ENCODE results near the gene ZEB1. TPM values are rescaled to one million over a fixed set of nuclear protein-coding genes. Genes with fewer than 3 reads are reported as not detected.

The ZEB1 gene
- total RNA-seq, 1 donor from 2014 or later = 38.8 TPM

DNA sequence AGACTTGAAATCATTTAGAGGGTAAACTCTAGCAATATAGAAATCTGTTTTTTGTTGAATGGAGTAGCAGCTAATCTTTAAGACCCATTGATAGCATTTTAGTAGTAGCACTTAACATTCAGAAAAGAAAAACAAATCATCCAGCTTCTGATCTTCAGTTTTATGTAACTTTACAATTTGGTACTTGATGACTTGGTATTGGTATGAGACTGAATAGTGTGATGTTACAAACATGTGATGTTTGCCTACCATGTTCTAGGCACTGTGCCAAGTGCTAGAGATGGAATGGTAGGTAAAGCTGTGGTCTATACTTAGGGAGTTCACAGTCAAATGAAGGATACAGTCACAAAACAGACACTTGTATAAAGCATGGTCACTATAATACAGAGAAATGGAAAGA lies 21.3 kb downstream of the ZEB1 start:
- H3K4me1 Mint-ChIP-seq = peaks cover 11% of the 10 kb centered on the region
- Histone ChIP-seq H3K9ac (no peak overlapping the region), H3K4me1 (peaks cover 30% of the 10 kb centered on the region), H3K79me2 (ENCODE audit: low read depth) (peaks cover 26% of the 10 kb centered on the region), H3K27me3 (peaks cover 6% of the 10 kb centered on the region), H3K4me3 (no peak overlapping the region), H3K9me3 (ENCODE audit: low read depth) (no peaks in the 10 kb centered on the region), H3F3A (ENCODE audit: low read depth) (no peaks in the 10 kb centered on the region), H4K20me1 (ENCODE audit: low read depth) (peaks cover 45% of the 10 kb centered on the region), H3K27ac (no peak overlapping the region), H2AFZ (replicated peaks) (no peak overlapping the region), H3K36me3 (no peaks in the 10 kb centered on the region), H3K4me2 (no peak overlapping the region)
- H3K36me3 Mint-ChIP-seq = peaks cover 2% of the 10 kb centered on the region
- H3K27me3 Mint-ChIP-seq (ENCODE audit: insufficient read depth, low read depth) = no peaks in the 10 kb centered on the region
- DNase-seq (ENCODE audit: low spot score) = no peak
- no peaks in the 10 kb centered on the region for H3K9me3 Mint-ChIP-seq
- H3K27ac Mint-ChIP-seq = no peak overlapping the region
- TF ChIP-seq EZH2 (IDR thresholded peaks at IDR 0.05) (no peak), EZH2phosphoT487 (IDR thresholded peaks at IDR 0.05) (no peak)
- TF ChIP-seq, protein P1, sequence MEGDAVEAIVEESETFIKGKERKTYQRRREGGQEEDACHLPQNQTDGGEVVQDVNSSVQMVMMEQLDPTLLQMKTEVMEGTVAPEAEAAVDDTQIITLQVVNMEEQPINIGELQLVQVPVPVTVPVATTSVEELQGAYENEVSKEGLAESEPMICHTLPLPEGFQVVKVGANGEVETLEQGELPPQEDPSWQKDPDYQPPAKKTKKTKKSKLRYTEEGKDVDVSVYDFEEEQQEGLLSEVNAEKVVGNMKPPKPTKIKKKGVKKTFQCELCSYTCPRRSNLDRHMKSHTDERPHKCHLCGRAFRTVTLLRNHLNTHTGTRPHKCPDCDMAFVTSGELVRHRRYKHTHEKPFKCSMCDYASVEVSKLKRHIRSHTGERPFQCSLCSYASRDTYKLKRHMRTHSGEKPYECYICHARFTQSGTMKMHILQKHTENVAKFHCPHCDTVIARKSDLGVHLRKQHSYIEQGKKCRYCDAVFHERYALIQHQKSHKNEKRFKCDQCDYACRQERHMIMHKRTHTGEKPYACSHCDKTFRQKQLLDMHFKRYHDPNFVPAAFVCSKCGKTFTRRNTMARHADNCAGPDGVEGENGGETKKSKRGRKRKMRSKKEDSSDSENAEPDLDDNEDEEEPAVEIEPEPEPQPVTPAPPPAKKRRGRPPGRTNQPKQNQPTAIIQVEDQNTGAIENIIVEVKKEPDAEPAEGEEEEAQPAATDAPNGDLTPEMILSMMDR (IDR thresholded peaks at IDR 0.05) = no peak
- H3K4me3 Mint-ChIP-seq = no peak overlapping the region

DNA sequence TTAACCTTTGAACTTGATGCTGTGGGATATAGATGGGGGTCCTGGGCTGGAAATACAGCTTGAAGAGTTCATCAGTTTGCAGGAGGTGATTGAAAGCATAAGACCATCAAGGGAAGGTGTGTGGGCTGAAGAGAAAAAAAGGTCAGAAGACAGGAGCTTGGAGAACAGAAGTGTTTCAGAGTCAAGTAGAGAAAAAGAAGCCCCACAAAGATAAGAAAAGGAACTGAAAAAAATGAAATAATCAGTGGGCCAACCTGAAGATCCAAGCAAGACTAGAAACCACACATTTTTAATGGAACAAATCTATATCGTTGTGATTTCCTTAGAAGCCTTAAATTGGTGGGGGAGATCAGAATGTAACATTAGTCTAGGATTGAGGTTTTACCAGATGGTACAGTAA lies 22.5 kb downstream of the ZEB1 start:
- Histone ChIP-seq H3K27ac (no peak overlapping the region), H3K27me3 (no peaks in the 10 kb centered on the region), H3K36me3 (no peaks in the 10 kb centered on the region), H3F3A (ENCODE audit: low read depth) (no peaks in the 10 kb centered on the region), H3K4me2 (no peak overlapping the region), H3K79me2 (ENCODE audit: low read depth) (peaks cover 30% of the 10 kb centered on the region), H3K4me1 (peaks cover 37% of the 10 kb centered on the region), H4K20me1 (ENCODE audit: low read depth) (peaks cover 43% of the 10 kb centered on the region), H2AFZ (replicated peaks) (no peak overlapping the region), H3K4me3 (no peak overlapping the region), H3K9ac (no peak overlapping the region), H3K9me3 (ENCODE audit: low read depth) (no peaks in the 10 kb centered on the region)
- Mint-ChIP-seq H3K36me3 (peaks cover 2% of the 10 kb centered on the region), H3K4me1 (peaks cover 11% of the 10 kb centered on the region), H3K9me3 (no peaks in the 10 kb centered on the region), H3K27me3 (ENCODE audit: insufficient read depth, low read depth) (no peaks in the 10 kb centered on the region), H3K4me3 (no peak overlapping the region), H3K27ac (no peak overlapping the region)
- DNase-seq (ENCODE audit: low spot score) = no peak
- TF ChIP-seq, protein P1 (IDR thresholded peaks at IDR 0.05) = no peak
- TF ChIP-seq EZH2 (IDR thresholded peaks at IDR 0.05) = no peak
- TF ChIP-seq EZH2phosphoT487 (IDR thresholded peaks at IDR 0.05) = no peak

DNA sequence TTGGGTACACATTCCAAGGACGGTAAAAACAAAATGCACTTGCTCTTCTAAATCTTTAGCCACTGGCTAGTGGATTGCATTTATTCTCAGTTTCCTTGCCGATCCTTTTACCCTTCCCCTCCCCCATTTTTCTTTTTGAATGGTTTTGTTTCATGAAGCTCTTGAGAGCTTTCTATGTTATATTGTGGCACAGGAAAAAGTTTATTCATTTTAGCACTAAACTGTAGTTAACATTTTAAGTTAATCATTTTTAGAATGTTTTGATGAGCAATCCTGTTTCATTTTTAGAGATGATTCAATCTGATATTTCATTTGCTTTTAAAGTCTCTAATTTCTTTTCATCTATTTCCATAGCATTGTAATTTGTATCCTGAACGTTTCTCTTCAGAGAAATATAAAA lies 24.0 kb downstream of the ZEB1 start:
- no peaks in the 10 kb centered on the region for H3K36me3 ChIP-seq
- no peaks in the 10 kb centered on the region for H3K9me3 ChIP-seq (ENCODE audit: low read depth)
- no peak overlapping the region for H3K27ac ChIP-seq
- no peak overlapping the region for H3K4me2 ChIP-seq
- no peaks in the 10 kb centered on the region for H3K9me3 Mint-ChIP-seq
- TF ChIP-seq, protein P1 (IDR thresholded peaks at IDR 0.05) = no peak
- TF ChIP-seq EZH2phosphoT487 (IDR thresholded peaks at IDR 0.05) (no peak), EZH2 (IDR thresholded peaks at IDR 0.05) (no peak)
- peaks cover 37% of the 10 kb centered on the region for H3K4me1 ChIP-seq
- no peak overlapping the region for H3K9ac ChIP-seq
- H3K36me3 Mint-ChIP-seq = no peaks in the 10 kb centered on the region
- H3K27me3 ChIP-seq = no peaks in the 10 kb centered on the region
- H3K79me2 ChIP-seq (ENCODE audit: low read depth) = peaks cover 45% of the 10 kb centered on the region
- DNase-seq (ENCODE audit: low spot score) = no peak
- H2AFZ ChIP-seq (replicated peaks) = no peak overlapping the region
- no peak overlapping the region for H3K27ac Mint-ChIP-seq
- peaks cover 11% of the 10 kb centered on the region for H3K4me1 Mint-ChIP-seq
- H3K27me3 Mint-ChIP-seq (ENCODE audit: insufficient read depth, low read depth) = no peaks in the 10 kb centered on the region
- no peak overlapping the region for H3K4me3 Mint-ChIP-seq
- no peak overlapping the region for H3K4me3 ChIP-seq
- peaks cover 47% of the 10 kb centered on the region for H4K20me1 ChIP-seq (ENCODE audit: low read depth)
- no peaks in the 10 kb centered on the region for H3F3A ChIP-seq (ENCODE audit: low read depth)

All from neural progenitor cell (in vitro differentiated cells).